ENCODE results near the gene AMIGO1. TPM values are rescaled to one million over a fixed set of nuclear protein-coding genes. Genes with fewer than 3 reads are reported as not detected.

Gene AMIGO1
- total RNA-seq, 1 donor: 9.2 TPM

DNA sequence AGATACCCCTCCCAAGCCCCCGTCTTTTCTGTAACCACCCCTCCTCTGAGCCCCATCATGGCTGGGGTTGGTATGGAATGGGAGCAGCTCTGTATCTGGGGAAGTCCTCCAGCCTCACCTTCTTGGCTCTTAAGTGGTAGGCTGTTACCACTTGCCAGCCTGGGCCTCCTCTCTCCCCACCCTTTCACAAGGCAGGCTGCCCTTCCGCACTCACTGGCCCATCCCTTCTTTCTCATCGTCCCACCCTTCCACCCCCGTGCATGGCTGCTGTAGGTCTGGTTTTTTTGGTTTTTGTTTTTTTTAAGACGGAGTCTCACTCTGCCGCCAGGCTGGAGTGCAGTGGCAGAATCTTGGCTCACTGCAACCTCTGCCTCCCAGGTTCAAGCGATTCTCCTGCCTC, 10.4 kb downstream of the AMIGO1 start:
- no peaks in the 10 kb centered on the region for H3K9me3 ChIP-seq (ENCODE audit: low read depth, low read length)
- peaks cover 82% of the 10 kb centered on the region for H3K4me1 ChIP-seq (ENCODE audit: insufficient read depth, low read length)
- H3K4me3 ChIP-seq (ENCODE audit: low read length): no peak overlapping the region
- H3K27me3 ChIP-seq (ENCODE audit: insufficient read depth, low read length): no peaks in the 10 kb centered on the region

DNA sequence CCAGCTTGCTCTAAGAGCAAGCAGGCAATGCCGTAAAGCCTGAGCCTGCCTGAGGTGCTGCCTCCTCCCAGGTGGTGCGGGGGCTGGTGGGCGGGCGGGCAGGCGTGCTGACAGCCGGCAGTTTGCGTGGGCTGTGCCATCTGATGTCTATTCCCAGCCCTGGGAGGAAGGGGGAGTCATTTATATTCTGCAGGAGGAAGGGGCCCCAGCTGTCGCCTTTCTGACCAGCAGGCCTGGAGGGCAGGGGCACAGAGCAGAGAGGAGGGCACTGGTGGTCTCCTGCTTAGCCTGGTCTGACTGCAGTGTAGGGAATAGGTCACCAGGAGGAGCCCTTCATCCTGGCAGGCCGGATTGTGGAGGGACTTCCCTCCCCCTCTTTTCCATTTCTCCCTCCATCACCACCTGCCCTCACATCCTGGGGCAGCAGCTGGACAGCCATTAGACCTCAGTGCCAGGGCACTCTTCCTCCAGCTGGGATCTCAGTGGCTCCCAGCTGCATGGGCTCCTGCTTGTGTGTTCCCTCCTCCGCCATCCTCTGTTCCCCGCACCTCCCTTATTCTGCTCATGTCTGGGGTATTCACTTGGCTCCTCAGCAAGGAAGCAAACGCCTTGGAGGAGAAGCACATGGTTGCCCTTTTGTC, 11.2 kb downstream of the AMIGO1 start:
- Histone ChIP-seq H3K27me3 (ENCODE audit: insufficient read depth, low read length) (no peaks in the 10 kb centered on the region), H3K4me3 (ENCODE audit: low read length) (no peak overlapping the region), H3K9me3 (ENCODE audit: low read depth, low read length) (no peaks in the 10 kb centered on the region), H3K4me1 (ENCODE audit: insufficient read depth, low read length) (peaks cover 82% of the 10 kb centered on the region)

DNA sequence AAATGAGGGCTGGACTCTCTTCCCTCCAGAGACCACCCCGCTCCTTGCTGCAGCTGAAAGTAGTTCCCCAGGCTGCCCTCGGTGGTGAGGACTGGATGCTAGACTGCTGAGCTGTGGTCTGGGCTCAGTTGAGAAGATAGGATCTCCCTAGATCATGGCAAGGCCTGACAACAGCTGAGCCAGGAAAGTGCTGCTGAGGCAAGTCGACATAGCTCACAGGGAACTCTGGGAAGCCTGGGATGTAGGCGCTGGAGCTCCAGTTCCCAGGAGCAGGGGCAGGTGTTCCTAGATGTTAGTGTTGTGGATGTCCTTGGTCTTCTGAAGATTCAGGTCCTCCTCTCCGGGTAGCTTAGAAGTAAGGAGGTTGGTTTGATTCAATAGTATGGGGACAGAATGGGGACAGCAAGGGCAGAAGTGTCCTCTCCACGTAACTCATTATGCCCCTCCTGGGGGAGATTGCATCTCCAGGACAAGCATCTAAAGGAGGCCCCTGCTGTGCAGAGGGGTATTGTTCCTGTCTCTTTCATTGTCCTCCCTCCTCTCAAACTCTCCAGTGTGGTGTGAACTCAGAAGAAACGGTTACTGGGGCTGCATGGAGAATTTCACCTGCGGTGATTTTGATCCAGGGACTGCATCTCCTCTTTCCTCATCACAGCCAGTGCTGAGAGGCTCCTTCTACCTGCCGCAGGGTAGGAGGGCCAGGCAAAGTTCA, 11.9 kb downstream of the AMIGO1 start:
- no peaks in the 10 kb centered on the region for H3K27me3 ChIP-seq (ENCODE audit: insufficient read depth, low read length)
- no peak overlapping the region for H3K4me3 ChIP-seq (ENCODE audit: low read length)
- no peaks in the 10 kb centered on the region for H3K9me3 ChIP-seq (ENCODE audit: low read depth, low read length)
- peaks cover 83% of the 10 kb centered on the region for H3K4me1 ChIP-seq (ENCODE audit: insufficient read depth, low read length)

DNA sequence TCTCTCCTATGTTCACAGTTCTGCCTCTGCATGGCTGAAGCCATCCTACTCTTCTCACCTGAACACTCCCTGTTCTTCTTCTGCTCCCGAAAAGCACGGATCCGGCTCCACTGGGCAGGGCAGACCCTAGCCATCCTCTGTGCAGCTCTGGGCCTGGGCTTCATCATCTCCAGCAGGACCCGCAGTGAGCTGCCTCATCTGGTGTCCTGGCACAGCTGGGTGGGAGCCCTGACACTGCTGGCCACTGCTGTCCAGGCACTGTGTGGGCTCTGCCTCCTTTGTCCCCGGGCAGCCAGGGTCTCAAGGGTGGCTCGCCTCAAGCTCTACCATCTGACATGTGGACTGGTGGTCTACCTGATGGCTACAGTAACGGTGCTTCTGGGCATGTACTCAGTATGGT, 13.8 kb downstream of the AMIGO1 start:
- no peaks in the 10 kb centered on the region for H3K9me3 ChIP-seq (ENCODE audit: low read depth, low read length)
- no peak overlapping the region for H3K4me3 ChIP-seq (ENCODE audit: low read length)
- H3K27me3 ChIP-seq (ENCODE audit: insufficient read depth, low read length): no peaks in the 10 kb centered on the region
- peaks cover 68% of the 10 kb centered on the region for H3K4me1 ChIP-seq (ENCODE audit: insufficient read depth, low read length)

DNA sequence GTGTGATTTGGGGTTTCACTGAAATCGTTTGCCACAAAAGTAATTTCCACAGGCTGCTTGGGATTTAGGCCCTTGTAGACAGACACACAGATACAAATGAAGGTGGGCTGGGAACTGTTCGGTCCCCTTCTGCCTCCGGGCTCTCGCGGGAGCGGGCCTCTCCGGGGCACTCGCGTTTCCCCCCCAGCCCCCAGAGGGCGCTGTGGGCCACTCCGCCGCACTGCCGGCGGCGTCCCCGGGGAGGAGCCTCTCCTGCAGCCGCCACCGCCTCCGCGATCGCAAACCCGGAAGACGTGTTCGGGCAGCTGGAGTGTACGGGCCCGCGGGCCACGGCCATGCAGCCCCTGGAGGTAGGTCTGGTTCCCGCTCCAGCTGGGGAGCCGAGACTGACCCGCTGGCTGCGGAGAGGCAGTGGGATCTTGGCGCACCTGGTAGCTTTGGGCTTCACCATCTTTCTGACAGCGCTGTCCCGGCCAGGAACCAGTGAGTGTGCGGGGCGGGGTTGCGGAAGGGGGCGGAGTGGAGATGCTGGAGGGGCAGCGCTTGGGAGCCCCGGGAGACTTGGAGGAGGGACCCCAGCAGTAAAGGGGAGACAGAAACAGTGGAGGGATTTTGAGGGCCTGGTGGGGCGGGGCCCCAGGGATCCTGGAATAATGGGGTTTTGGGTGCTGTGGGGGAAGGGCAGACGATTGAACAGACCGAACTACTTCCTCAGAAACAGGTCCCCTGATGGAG, 15.6 kb downstream of the AMIGO1 start, which contains the start of gene CYB561D1:
Gene CYB561D1, plus strand, starts transcription at position 290 of the 735 bp plus-strand sequence. Its CDS starts 46 bp downstream, at position 336.
- Histone ChIP-seq H3K4me3 (ENCODE audit: low read length) (peak within 1 kb of the TSS; percentile 90), H3K27me3 (ENCODE audit: insufficient read depth, low read length) (no peaks in the 10 kb centered on the region), H3K4me1 (ENCODE audit: insufficient read depth, low read length) (peaks cover 50% of the 10 kb centered on the region), H3K9me3 (ENCODE audit: low read depth, low read length) (no peaks in the 10 kb centered on the region)

DNA sequence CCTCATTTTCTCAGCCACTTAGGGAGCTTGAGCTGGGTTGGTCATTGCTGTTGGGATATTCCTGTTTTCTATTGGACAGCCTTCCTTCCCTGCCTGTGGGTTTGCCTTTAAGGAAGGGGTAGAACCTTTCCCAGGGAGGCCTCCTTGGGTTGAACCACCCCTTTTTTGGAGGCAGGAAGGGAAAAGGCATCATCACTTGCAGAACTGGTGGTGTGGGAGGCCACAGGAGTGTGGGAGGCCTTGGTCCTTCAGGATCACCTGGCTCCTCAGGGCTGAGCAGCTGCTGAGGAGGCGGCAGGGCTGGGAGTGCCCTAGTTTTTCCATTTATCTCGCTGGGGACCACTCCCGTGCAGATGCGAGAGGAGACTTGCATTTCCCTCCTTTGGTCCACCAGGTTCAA, 16.3 kb downstream of the AMIGO1 start:
- peaks cover 46% of the 10 kb centered on the region for H3K4me1 ChIP-seq (ENCODE audit: insufficient read depth, low read length)
- H3K4me3 ChIP-seq (ENCODE audit: low read length): no peak overlapping the region
- H3K27me3 ChIP-seq (ENCODE audit: insufficient read depth, low read length): no peaks in the 10 kb centered on the region
- H3K9me3 ChIP-seq (ENCODE audit: low read depth, low read length): no peaks in the 10 kb centered on the region

DNA sequence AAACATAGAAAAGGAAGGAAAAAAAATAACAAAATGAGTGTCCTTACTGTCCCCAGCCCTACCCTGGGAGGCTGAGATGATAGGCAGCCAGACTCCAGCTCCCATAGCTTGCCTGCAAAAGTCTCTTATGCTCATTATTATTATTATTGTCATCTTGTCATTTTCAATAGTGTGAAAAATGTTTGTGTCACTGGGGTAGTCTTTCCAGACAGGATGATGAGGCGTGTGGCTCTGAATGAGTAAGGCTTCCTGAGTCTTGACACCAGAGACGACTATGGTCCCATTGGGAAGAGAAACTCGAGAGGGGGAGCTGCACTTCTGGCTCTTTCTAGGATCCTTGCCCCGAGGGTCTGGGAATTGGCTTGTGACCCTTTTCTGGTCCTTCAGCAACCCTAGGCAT, 16.7 kb downstream of the AMIGO1 start:
- Histone ChIP-seq H3K4me1 (ENCODE audit: insufficient read depth, low read length) (peaks cover 41% of the 10 kb centered on the region), H3K9me3 (ENCODE audit: low read depth, low read length) (no peaks in the 10 kb centered on the region), H3K27me3 (ENCODE audit: insufficient read depth, low read length) (no peaks in the 10 kb centered on the region), H3K4me3 (ENCODE audit: low read length) (no peak overlapping the region)

DNA sequence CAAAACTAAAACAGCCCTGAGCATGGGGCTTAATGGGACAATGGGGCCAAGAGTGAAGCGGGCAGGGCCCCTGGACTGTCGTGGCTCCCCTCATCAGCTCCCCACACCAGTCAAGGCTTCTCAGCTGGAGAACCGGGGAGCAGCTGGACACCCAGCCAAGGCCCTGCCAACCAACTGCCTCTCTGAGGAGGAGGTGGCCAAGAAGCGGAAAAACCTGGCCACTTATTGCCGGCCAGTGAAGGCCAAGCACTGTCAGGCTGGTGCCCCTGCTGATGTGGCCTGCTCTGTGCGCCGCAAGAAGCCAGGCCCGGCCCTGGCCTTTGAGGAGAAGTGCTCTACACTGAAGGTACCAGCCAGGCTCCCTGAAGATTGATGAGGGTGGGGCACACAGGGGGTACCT, 18.2 kb downstream of the AMIGO1 start:
- Histone ChIP-seq H3K4me3 (ENCODE audit: low read length) (no peak overlapping the region), H3K4me1 (ENCODE audit: insufficient read depth, low read length) (peaks cover 28% of the 10 kb centered on the region), H3K27me3 (ENCODE audit: insufficient read depth, low read length) (no peaks in the 10 kb centered on the region), H3K9me3 (ENCODE audit: low read depth, low read length) (no peaks in the 10 kb centered on the region)

DNA sequence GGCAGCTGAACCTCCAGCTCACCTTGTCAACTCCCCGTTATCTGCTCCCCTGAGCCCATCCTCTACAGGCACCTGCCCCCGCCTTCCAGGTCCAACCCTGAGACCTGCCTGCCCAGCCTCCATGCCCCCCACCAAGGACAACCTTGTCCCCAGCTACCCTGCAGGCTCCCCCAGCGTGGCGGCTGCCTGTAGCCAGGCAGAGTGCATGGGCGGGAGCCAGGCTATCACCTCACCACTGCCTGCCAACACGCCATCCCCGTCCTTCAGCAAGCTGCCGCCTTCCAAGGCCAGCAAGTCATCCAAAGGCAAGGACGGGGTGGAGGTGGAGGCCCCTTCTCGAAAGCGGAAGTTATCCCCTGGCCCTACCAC, 18.6 kb downstream of the AMIGO1 start:
- Histone ChIP-seq H3K27me3 (ENCODE audit: insufficient read depth, low read length) (no peaks in the 10 kb centered on the region), H3K4me1 (ENCODE audit: insufficient read depth, low read length) (peaks cover 23% of the 10 kb centered on the region), H3K9me3 (ENCODE audit: low read depth, low read length) (no peaks in the 10 kb centered on the region), H3K4me3 (ENCODE audit: low read length) (no peak overlapping the region)

DNA sequence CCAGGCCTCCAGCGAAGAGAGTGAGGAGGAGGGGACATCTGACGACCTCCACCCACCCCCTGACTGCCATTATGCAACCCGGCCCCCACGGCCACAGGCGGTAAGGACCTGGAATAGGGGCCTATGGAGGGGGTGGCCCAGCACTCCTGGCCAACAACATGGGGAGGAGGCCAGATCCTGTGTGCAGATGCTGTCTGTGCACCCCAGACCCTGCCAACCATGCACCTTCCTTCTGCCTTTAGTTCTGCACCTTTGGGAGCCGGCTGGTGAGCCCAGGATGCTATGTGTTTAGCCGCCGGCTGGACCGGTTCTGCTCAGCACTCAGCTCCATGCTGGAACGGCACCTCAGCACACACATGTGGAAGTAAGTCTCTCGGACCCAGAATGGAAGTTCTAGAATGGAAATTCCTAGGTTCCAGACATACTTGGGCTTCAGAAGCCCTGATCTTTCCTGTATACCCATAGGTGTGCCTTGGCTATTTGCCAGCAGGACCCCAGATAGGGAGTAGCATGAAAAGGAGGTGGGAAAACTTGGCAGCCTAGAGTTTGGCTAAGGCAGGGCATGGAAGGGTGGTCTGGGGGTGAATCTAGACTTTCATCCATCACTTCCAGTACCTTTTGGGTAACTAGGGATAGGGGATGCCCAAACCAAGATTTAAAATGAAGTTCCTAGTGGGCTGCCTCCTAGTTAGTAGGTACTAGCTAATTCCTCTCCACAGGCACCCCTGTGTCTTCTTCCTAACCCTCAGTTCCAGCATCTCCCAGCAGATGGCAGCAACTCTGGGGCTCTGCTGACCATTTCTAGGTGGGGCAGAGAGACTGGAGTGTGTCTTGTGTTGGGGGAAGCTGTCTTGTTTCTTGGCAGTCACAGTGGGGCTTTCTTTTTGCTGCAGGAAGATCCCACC, 19.2 kb downstream of the AMIGO1 start:
- Histone ChIP-seq H3K9me3 (ENCODE audit: low read depth, low read length) (no peaks in the 10 kb centered on the region), H3K4me3 (ENCODE audit: low read length) (no peak overlapping the region), H3K4me1 (ENCODE audit: insufficient read depth, low read length) (peaks cover 17% of the 10 kb centered on the region), H3K27me3 (ENCODE audit: insufficient read depth, low read length) (no peaks in the 10 kb centered on the region)

DNA sequence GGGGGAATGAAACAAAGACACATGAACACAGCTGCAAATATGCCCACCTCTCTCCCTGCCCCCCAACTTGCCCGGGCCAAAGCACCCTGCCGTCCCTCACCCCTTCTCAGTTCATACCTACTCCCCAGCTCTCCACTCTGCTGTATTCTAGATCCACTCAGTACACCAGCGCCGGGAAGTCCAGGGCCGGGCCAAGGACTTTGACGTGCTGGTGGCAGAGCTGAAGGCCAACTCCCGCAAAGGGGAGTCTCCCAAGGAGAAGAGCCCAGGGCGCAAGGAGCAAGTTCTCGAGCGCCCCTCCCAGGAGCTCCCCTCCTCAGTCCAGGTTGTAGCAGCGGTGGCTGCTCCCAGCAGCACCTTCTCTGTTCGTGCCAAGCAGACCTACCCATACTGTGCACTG, 20.8 kb downstream of the AMIGO1 start:
- H3K4me3 ChIP-seq (ENCODE audit: low read length): no peak overlapping the region
- H3K27me3 ChIP-seq (ENCODE audit: insufficient read depth, low read length): no peaks in the 10 kb centered on the region
- peaks cover 15% of the 10 kb centered on the region for H3K4me1 ChIP-seq (ENCODE audit: insufficient read depth, low read length)
- no peaks in the 10 kb centered on the region for H3K9me3 ChIP-seq (ENCODE audit: low read depth, low read length)

DNA sequence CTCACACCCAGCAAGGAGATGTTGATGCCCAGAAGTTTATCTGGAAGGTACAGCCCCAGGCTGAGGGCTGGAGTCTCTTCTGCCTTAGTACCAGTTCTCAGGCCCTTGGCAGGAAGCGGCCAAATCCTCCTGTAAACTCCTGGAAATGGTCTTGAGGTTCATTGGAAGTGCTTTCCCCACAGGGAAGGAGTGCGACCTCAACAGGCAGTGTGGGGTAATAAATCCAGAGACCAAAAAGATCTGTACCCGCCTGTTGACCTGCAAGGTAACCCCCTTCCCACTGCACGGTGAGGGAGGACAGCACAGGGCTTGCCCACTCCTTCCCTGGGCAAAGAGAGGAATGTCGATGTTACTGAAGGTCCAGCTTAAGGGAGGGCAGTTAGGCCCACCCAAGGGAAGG, 21.3 kb downstream of the AMIGO1 start:
- H3K4me3 ChIP-seq (ENCODE audit: low read length): no peak overlapping the region
- no peaks in the 10 kb centered on the region for H3K27me3 ChIP-seq (ENCODE audit: insufficient read depth, low read length)
- H3K9me3 ChIP-seq (ENCODE audit: low read depth, low read length): no peaks in the 10 kb centered on the region
- H3K4me1 ChIP-seq (ENCODE audit: insufficient read depth, low read length): peaks cover 13% of the 10 kb centered on the region

DNA sequence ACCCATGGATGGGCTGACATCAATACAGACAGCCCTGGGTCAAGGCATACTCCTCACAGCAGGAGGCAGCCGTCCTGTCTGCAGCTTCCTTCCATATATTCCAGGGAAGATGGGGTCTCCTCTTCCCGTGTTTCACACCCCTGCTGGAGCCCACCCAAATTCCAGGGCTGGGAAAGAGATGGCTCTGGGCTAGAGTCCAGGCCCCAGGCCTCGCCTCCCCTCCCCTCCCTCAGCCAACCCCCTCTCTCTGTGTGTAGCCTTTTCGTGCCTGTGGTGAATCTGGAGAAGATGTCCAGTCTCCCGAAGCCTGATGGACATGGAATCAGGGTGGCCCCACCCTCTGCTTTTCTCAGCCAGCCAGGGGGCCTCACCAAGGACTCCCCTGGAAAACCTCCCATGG, 22.3 kb downstream of the AMIGO1 start:
- no peaks in the 10 kb centered on the region for H3K9me3 ChIP-seq (ENCODE audit: low read depth, low read length)
- H3K27me3 ChIP-seq (ENCODE audit: insufficient read depth, low read length): peaks cover under 1% of the 10 kb centered on the region
- peaks cover 17% of the 10 kb centered on the region for H3K4me1 ChIP-seq (ENCODE audit: insufficient read depth, low read length)
- H3K4me3 ChIP-seq (ENCODE audit: low read length): no peak overlapping the region

DNA sequence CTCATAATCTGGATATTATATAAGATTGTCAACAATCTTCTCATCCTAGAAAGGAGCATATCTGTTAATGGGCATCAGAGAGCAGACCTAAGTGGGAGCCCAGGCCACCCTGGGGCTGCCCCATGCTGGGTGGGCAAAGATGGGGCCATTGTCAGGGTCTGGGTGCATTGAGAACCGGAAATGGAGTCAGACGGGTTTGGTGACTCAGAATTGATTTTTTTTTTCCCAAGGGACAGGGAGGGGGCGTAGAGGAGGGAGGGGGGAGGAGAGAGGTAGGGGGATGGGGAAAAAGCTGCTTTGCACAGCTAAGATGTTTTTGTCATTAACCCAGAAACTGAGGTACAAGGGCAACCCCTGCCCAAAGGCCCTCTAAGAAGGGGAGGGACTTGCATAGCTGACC, 24.5 kb downstream of the AMIGO1 start:
- Histone ChIP-seq H3K27me3 (ENCODE audit: insufficient read depth, low read length) (peaks cover 11% of the 10 kb centered on the region), H3K9me3 (ENCODE audit: low read depth, low read length) (no peaks in the 10 kb centered on the region), H3K4me3 (ENCODE audit: low read length) (no peak overlapping the region), H3K4me1 (ENCODE audit: insufficient read depth, low read length) (peaks cover 17% of the 10 kb centered on the region)
